Measurements from ENCODE around the gene DLGAP1.
"Not testable (repeated sequence)": the region's sequence is repeated elsewhere in the genome, so short reads cannot be mapped to it uniquely, and the experiment has no call there.

Gene DLGAP1

DNA sequence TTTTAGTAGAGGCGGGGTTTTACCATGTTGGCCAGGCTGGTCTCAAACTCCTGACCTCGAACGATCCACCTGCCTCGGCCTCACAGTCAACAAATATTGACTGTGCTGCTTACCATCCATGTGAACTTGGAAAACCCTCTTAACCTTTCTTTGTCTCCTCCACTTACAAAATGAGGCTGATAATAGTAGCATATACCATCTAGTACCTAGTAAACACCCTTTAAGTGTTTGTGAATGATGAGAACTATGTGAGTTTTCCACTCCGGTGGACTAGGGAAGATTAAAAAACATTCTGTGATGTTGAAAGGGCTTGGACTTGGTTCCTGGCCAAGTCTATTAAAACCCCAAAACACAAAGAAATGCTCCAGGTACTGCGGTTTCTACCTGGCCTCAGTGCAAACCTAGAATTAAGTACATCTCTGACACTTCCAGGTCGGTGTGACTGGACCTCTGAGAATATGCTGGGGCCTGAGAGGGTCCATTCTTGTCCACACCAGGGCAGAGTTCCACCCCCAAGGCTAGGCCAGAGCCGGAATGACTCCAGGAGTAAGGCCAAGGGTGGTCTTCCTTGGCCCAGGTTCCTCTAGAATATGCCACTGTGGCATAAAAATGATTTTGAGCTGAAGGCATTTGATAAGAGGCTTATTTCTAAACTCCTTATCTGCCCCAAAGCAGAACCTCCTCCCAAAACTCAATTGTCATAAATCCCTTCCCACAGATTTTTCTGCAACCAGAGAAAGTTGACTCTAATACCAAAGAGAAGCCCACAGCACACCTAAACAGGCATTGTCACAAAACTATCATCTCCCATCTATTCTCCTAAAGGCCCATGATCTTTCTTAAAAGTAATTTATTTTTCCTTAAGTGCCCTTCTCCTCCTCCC, 787.6 kb downstream of the DLGAP1 start:
- no peak for DNase-seq

DNA sequence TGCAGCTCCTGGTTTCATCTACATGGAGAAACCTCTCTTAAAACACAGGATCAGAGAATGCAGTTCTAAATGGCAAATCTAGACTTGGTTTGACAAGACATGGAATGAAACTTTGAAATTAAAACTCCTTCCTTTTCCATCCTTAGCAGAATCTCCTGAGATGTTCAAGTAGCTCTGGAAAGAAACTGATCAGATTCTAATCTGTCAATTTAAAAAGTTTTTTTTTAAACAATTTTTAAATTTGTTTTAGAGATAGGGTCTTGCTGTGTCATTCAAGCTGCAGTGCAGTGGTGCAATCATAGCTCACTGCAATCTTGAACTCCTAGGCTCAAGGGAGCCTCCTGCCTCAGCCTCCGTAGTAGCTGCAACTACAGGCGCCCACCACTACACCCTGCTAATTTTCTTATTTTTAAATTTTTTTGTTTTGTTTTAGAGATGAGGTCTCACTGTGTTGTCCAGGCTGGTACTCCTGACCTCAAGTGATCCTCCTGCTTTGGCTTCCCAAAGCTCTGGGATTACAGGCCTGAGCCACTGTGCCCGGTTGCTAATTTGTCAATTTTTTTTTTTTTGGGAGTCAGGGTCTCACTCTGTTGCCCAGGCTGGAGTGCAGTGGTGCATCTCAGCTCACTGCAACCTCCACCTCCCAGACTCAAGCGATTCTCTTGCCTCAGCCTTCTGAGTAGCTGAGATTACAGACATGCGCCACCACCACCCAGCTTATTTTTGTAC, 788.4 kb downstream of the DLGAP1 start:
- no peak for DNase-seq

DNA sequence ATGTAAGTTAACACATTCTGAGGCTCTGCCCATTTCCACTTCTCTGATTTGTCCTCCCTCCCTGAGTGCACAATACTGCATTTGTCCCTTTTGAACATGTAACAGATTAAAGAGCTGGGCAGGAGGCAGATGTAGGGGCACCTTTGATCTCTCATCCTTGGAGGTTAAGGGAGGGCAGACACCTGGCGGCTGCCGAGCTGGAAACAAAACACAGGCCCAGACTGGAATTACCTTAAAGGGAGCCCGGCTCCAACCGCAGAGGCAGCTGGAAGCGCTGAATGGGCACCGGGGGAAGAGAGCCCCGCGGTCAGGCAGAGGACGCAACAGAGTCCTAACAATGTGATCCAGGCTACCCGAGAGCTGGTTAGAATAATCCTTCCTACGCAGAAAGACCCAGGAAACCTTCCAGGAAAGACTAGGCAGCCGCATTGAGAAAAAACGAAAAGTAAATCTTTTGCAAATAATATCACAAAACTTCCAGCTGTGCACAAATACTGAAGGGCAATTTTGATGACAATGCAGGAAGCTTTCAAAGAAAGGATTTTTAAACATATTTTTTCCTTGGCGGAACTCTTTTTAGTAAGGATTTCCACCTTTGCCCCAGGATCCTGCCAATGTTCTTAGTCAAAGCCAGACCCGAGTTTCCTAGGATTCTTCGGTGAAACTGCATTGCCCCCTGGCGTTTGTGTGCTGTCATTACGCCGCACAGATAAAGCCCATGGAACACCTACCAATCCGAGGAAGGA, 789.2 kb downstream of the DLGAP1 start:
- DNase-seq = peak; percentile 37

DNA sequence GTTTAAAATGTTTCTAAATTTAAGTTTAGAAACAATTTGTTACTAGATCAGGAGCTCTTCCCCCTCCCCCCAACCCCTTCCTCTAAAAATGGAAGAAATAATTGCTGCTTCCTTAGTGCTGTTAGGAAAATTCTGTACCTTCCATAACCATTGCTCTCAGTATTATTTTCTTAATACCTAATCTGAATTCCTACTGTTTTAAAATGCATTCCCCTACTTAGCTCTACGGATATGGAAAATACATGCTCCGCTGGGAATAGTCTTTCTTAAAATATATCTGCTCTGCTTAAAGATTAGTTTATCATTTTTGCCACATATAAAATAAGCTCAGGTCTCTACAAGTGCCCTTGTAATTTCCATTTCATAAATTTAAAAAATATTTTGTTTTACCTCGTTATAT, 789.9 kb downstream of the DLGAP1 start:
- no peak for DNase-seq

DNA sequence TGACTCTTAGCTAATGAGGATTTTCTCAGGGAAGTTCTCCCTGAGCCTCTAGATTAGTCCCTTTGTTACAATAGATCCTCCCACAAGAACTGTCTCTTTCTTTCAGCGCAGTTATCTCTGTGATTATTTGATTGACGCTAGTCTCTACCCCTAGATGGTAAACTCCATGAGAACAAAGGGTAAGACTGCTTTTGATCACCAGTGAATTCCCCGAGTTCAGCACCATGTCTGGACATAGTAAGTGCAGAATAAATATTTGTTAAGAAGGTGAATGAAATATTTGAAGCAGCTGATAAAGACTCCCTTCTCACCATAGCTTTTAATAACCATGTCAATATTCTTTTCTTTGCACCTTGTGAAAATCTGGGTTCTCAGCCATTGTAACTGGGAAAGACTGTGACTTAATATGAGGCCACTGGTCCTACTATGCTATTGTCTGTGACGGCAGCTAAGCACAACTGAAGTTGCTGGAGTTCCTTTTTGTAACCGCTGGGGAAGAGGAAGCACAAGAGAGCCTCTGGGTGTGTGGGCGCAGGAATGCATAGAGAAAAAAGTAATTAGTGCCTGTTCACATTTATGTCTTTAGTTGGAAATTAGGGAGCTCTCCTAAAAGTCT, 790.4 kb downstream of the DLGAP1 start:
- no peak for DNase-seq

DNA sequence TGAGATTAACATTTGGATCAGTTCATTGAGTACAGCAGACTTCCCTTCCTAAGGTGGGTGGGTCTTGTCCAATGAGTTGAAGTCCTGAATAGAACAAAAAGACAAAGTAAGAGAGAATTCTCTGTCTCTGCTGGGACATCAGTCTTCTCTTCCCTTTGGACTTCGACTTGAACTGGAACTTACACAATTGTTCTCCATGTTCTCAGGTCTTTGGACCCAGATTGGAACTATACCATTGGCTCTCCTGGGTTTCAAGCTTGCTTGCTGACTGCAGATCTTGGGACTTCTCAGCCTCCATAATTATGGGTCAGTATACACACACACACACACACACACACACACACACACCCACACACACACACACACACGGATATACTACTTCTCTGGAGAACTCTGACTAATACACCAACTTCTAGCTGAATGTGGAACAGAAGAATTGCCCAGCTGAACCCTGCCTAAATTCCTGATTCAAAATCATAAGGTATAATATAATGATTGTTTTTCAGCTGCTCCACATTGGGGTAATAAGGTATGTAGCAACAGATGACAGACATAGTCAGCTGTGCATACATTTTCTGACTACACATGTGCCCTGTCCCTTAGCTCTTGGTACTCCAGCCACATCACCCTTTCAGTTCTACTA, 791.1 kb downstream of the DLGAP1 start:
- DNase-seq = no peak

DNA sequence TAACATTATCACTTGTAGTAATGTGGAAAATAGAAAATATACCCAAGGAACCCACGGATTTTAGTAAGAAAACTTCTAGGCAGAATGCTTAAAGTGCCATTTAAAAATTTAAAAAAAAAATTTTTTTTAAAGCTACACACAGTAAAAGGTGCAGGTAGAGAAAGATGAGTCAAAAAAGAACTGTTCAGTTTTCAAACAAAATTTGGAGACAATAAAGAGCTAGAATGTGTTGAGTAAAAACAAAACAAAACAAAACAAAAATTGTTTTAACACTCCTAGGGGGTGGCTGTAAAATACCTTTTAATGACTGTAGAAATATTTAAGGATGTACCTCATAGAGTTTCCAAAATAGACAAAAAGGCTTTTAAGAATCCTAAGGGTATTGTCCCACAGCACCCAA, 793.1 kb downstream of the DLGAP1 start:
- DNase-seq = no peak

DNA sequence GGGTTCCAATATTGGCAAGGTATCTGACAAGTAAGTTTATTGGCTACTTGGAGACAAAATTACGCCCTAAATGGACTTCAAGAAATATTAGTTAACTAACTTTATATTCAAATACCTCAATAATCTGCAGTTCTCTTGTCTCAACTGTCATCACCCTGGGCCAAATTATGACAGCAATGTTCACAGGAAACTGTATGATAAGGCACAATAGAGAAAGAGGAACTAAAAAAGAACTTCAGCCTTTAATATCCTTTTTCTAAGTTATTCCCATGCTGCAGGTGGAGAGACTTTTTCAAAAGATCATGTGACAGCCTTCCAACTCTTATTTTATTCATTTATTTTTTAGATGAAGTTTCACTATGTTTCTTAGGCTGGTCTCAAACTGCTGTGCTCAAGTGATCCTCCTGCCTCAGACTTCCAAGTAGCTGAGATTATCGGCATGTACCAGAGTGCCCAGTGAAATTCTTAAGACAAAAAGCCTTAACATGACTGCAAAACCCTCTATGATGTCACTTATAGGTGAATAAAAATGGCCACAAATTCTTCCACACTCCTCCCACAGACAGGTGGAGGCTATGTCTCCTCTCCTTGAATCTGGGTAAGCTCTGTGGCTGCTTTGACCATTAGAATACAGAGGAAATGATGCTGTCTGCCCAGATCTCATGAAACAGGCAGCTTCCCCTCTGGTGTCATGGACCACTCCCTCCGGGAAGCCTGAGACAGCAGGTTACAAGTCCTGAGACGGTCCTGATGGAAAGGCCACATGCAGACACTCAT, 794.2 kb downstream of the DLGAP1 start:
- no peak for DNase-seq

DNA sequence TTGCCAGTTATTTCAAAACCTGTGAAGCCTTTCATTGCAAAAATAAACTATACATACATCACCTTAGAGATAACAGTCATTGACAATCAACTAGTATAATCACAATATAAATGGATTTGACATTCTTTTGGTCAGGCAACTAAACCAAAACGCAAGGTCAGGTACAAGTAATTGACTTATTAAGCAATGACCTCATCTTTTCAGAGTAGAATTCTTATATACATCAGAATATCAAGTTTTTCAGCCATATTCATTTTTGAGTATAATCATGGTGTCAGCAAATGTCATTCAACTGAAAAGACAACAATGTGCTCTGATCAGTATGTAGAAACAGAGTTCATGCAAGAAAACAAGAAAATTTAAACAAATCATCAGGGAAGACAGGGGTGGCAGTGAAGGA, 796.6 kb downstream of the DLGAP1 start:
- DNase-seq = no peak

DNA sequence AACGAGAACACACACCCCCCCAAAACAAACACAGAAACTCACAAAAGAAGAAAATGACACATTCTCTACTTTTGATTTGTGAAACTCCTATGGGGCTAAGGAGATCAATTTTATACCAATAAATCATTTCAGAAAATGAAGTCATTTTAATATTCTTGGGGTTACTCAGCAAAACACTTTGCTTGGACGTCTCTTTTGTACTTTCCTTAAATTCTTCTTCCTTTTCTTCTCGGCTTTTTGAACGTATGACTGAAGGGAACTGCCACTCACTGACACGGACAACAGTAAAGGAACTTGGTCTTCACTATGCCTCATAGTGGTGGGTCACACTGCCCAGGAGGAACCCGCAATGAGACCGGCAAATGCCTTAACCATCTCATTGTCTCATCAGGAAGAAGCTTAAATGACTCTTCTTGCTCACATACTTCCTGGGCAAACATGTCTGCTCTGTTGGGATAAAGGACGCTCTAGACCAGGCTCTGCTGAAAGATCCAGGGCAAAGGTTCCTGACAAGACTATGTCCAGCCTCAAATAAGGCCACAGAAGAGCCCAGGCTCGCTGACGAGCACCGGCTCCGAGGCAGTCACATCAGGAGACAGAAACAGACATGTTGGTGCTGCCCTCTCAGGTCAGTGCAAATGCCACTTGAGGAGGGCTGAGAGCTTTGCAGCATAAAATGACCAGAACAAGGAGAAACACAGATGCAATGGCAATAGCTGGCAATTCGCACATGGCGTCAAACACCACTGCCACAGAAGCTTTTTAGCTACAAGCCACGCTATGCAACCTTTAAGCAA, 799.7 kb downstream of the DLGAP1 start:
- DNase-seq = no peak

DNA sequence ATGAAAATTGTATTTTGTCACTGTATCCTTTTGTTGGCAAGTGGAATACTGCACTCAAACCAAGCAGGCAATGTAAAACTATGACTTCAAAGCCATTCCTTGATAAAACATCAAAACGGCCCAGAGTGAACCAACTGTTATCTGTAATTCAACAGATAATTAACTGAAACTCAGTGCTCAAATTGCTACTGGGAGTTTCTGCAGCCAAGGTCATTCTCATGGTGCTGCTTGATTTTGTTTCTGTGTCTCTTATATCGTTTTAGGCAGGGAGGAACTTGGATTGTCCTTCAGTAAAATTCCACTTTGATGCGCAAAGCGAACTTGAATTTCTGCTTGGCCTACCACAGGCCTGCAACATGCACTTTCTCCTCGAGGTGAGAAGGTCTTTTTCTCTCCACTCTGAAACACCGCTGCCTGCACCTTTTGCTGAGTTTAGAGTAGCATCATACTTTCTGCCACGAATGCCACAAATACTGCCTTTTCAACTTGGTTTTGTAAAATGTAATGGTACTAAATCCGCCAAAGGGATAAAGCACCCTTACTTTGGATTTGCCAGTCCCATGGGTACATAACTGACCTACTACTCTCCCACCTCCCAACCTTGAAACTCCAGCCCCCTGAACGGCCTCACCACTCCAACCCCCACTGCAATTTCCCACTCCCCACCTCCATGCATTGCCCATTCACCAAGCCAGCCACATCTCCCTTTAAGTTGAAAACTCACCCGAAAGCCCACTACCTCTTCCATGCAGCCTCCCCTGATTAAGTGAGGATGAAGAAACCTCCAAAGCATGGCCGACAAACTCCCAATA, 800.5 kb downstream of the DLGAP1 start:
- no peak for DNase-seq

DNA sequence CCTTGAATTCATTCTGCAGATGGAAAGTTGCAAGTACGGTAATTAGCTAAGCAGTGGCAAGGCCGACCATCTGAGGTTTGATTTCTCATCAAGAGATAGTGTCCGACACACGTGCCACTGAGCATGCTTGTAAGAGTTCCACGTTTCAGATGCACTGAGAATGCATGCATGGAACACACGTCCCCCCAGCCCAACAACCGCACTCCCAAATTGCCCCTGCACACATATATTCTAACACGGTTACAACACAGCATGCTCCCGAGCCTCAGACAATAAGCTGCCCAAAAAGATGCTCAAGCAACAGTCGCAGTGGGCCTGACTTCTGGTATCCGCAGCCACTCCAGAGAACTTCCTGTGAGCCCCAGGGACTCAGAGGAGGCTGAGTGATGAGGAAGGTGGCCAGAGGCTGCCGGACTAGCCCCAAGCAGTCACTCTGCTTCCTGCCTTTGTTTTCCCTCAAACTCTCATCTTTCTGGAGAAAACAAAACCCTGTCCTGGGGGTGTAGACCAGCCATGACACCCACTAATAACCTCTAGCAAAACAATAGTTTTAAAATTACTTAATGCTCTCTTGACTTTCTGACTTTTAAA, 801.2 kb downstream of the DLGAP1 start:
- DNase-seq = no peak

DNA sequence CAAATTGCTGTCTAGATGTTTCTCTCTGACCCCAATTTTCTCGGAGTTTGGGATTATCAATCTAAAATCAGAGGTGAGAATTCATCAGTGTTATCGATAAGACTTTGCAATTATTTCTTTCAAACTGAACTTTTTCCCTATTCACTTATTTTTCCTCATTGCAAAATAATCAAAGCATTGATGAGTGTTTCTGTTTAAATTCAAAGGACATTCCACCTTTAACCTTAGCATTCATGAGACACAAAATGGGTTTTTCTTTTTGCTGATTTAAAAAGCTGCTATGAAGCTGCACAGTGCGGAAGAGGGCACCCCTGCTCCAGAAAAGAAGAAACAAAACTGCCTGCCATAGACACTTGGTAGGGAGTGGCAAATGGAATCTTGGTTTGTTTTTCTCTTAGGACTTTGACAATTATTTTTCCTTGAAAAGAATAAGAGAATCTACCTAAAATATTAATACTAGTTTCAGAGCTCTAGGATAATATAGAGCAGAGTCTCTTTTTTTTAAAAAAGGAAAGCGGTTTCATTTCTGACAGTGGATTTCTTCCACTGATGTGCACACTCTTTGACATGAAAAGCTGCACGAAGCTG, 801.8 kb downstream of the DLGAP1 start:
- DNase-seq = no peak

DNA sequence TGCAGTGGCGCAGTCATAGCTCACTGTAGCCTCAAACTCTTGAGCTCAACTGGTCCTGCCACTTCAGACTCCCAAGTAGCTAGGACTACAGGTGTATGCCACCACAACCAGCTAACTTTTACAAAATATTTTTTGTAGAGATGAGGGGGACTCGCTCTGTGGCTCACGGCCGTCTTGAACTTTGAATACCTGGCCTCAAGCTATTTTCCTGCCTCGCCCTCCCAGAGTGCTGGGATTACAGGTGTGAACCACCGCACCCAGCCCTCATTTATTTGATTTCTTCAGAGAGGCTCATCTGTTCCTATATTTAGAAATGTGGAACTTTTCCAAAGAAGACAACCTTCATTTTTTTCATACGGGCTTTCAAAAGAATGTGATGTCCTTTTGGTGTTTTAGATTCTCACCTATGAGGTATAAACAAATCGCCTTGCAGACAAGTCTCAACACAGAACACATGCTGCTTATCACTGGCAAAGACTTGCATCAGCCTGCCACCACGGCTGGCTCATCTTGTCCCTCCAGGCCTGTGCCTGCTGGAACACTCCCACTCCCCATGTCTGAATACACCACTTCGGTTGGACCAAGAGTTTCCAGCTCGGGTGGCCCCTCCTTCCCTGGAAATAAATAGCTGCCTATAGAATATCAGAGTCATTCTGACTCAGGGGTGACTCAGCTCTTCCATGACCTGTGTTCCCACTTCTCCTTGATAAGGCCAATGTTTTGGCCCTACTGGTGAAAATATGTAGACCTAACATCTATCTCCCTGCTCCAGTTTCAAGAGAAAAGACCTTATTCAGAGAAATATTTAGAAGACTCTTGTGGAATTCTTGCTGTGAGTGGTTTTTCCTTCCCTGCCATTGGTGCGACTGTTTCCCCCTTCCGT, 802.5 kb downstream of the DLGAP1 start:
- peak; percentile 56 for DNase-seq

DNA sequence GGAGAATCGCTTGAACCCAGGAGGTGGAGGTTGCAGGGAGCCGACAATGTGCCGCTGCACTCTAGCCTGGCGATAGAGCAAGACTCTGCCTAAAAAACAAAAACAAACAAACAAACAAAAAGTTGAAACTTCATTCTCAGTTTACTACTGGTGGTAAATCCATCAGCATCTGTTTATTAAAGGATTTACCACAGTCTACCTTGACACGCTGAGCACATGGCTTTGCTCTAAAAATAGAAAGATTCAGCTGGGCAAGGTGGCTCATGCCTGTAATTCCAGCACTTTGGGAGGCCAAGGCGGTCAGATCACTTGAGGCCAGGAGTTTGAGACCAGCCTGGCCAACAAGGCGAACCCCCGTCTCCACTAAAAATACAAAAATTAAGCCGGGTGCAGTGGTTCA, 803.8 kb downstream of the DLGAP1 start:
- no peak for DNase-seq

DNA sequence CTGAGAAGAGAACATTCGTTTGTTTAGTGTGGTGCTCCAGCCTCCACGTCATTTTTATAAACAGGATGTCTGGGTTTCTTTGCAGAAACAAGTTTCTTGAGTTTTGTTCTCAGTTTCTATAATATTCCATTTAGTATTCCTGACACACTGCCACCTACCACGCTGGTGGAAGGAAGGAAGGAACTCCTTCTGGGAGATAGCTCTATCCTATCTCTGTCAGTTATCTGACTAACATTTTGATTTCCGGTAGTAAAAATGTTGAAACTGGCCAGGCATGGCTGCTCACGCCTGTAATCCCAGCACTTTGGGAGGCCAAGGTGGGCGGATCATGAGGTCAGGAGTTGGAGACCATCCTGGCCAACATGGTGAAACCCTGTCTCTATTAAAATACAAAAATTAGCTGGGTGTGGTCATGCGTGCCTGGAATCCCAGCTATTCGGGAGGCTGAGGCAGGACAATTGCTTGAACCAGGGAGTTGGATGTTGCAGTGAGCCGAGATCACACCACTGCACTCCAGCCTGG, 804.5 kb downstream of the DLGAP1 start:
- DNase-seq = not testable (repeated sequence)

DNA sequence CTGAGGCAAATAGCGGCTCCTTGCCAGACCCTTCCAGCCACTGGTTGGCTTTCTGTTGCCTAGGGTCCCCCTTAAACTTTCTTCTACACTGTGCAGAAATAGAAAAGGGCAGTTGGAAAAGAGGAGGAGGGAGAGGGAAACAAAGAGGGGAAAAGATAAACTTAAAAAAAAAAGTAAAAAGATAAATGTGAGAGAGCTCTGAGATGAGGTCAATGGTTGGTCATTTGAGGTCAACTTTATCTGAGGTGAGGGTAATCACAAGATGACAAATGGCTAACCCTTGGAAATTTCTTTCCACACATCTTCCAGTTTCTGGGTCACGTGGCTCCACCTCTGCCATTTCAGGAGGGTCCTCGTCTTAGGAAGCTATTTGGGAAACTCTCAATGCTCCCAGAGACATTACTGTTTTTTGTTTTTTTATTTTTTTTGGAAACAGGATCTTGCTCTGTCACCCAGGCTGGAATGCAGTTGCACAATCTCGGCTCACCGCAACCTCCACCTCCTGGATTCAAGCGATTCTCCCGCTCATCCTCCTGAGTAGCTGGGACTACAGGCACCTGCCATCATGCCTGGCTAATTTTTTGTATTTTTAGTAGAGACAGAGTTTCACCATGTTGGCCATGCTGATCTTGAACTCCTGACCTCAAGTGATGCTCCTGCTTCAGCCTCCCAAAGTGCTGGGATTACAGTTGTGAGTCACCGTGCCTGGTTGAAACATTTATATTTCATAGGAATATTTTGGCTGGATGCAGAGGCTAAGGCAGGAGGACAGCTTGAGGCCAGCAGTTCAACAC, 805.3 kb downstream of the DLGAP1 start:
- DNase-seq = no peak
